ENCODE results near the gene ING4.

- TF ChIP-seq, protein P1, sequence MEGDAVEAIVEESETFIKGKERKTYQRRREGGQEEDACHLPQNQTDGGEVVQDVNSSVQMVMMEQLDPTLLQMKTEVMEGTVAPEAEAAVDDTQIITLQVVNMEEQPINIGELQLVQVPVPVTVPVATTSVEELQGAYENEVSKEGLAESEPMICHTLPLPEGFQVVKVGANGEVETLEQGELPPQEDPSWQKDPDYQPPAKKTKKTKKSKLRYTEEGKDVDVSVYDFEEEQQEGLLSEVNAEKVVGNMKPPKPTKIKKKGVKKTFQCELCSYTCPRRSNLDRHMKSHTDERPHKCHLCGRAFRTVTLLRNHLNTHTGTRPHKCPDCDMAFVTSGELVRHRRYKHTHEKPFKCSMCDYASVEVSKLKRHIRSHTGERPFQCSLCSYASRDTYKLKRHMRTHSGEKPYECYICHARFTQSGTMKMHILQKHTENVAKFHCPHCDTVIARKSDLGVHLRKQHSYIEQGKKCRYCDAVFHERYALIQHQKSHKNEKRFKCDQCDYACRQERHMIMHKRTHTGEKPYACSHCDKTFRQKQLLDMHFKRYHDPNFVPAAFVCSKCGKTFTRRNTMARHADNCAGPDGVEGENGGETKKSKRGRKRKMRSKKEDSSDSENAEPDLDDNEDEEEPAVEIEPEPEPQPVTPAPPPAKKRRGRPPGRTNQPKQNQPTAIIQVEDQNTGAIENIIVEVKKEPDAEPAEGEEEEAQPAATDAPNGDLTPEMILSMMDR (IDR thresholded peaks at IDR 0.05), result no peak
- no peak for TF ChIP-seq POLR2AphosphoS5 (IDR thresholded peaks at IDR 0.05)
Measured at GRCh38 chr12:6652391-6652790, 10.5 kb downstream of the ING4 start.

Measured in upper lobe of left lung (tissue), 4 donors.